Immature natural killer cell (primary cell): ENCODE measurements around the gene TSPAN18. TPM values are rescaled to one million over a fixed set of nuclear protein-coding genes. Genes with fewer than 3 reads are reported as not detected.

Experiments
- DNase-seq, 3 donors: peaks; one replicate each; pipeline ENCODE4 v3.0.0; 2022; ENCODE audit warnings: mixed read lengths in 1 of 3
- H3K27ac Mint-ChIP-seq, 6 donors: one replicate each; pipeline ENCODE4 v1.8.0; 2020; ENCODE audit warnings: mixed read lengths in 6 of 6, mild to moderate bottlenecking in 5 of 6, inconsistent platforms in 4 of 6, moderate library complexity in 3 of 6
- H3K27me3 Mint-ChIP-seq, 3 donors: one replicate each; pipeline ENCODE4 v1.8.0; 2020 to 2021; ENCODE audit warnings: low read depth in 3 of 3, mild to moderate bottlenecking in 3 of 3, mixed read lengths in 3 of 3, moderate library complexity in 3 of 3, inconsistent platforms in 1 of 3
- H3K36me3 Mint-ChIP-seq, 3 donors: one replicate each; pipeline ENCODE4 v1.8.0; 2020; ENCODE audit warnings: mixed read lengths in 3 of 3, inconsistent platforms in 2 of 3, mild to moderate bottlenecking in 2 of 3
- H3K4me1 Mint-ChIP-seq, 2 donors: one replicate each; pipeline ENCODE4 v1.8.0; 2020; ENCODE audit warnings: inconsistent platforms in 2 of 2, mild to moderate bottlenecking in 2 of 2, mixed read lengths in 2 of 2, moderate library complexity in 1 of 2
- H3K4me3 Mint-ChIP-seq, 5 donors: one replicate each; pipeline ENCODE4 v1.8.0; 2020; ENCODE audit warnings: mild to moderate bottlenecking in 5 of 5, mixed read lengths in 5 of 5, inconsistent platforms in 3 of 5, moderate library complexity in 3 of 5
- H3K9me3 Mint-ChIP-seq, 6 donors: one replicate each; pipeline ENCODE4 v1.8.0; 2020; ENCODE audit warnings: mild to moderate bottlenecking in 6 of 6, mixed read lengths in 6 of 6, inconsistent platforms in 4 of 6, moderate library complexity in 3 of 6
- polyA plus RNA-seq, 3 donors: library from polyadenylated mRNA; unstranded; fragments of 300-500 nt; fragmentation: Illumina TruSeq; gene quantifications; one replicate each; pipeline ENCODE4 v1.2.3, GENCODE V29; 2021

Gene TSPAN18
- polyA plus RNA-seq, 3 donors from 2014 or later, result 0.84 to 0.93 (median 0.86) TPM

- Mint-ChIP-seq H3K9me3 (peaks cover 0 to 12% (median 4%) of the 10 kb centered on the region in 6 donors), H3K27ac (no peak overlapping the region), H3K4me3 (no peak overlapping the region), H3K4me1 (peaks cover 11 to 16% of the 10 kb centered on the region in 2 donors), H3K27me3 (peaks cover 2 to 24% (median 16%) of the 10 kb centered on the region in 3 donors), H3K36me3 (peaks cover 0 to 8% (median 4%) of the 10 kb centered on the region in 3 donors)
- DNase-seq, result no peak
Observed at GRCh38 chr11:44873537-44873936, 146.8 kb downstream of the TSPAN18 start.

GRCh38 chr11:44874284-44874683 lies 147.5 kb downstream of the TSPAN18 start:
- Mint-ChIP-seq H3K9me3 (peaks cover 0 to 12% (median 4%) of the 10 kb centered on the region in 6 donors), H3K27me3 (peaks cover 2 to 24% (median 16%) of the 10 kb centered on the region in 3 donors), H3K4me3 (no peak overlapping the region), H3K36me3 (peaks cover 0 to 8% (median 4%) of the 10 kb centered on the region in 3 donors), H3K27ac (no peak overlapping the region), H3K4me1 (peaks cover 10 to 16% of the 10 kb centered on the region in 2 donors)
- DNase-seq, result no peak

- no peak for DNase-seq
- Mint-ChIP-seq H3K27ac (no peak overlapping the region), H3K4me1 (peaks cover 9 to 11% of the 10 kb centered on the region in 2 donors), H3K36me3 (peaks cover 0 to 8% (median 4%) of the 10 kb centered on the region in 3 donors), H3K27me3 (peaks cover 2 to 21% (median 10%) of the 10 kb centered on the region in 3 donors), H3K4me3 (no peak overlapping the region), H3K9me3 (peaks cover 0 to 12% (median 4%) of the 10 kb centered on the region in 6 donors)
Observed at GRCh38 chr11:44875037-44875436, 148.3 kb downstream of the TSPAN18 start.

- Mint-ChIP-seq H3K4me3 (no peak overlapping the region), H3K36me3 (peaks cover 0 to 1% (median 0%) of the 10 kb centered on the region in 3 donors), H3K9me3 (peaks cover 0 to 4% (median under 1%) of the 10 kb centered on the region in 6 donors), H3K27ac (no peak overlapping the region), H3K27me3 (peaks cover 2 to 14% (median 6%) of the 10 kb centered on the region in 3 donors), H3K4me1 (no peaks in the 10 kb centered on the region)
- DNase-seq, result no peak
Observed at GRCh38 chr11:44876194-44876723, 149.5 kb downstream of the TSPAN18 start.

- H3K4me3 Mint-ChIP-seq, result no peak overlapping the region
- H3K27me3 Mint-ChIP-seq, result peaks cover 2 to 12% (median 6%) of the 10 kb centered on the region in 3 donors
- no peaks in the 10 kb centered on the region for H3K36me3 Mint-ChIP-seq
- H3K27ac Mint-ChIP-seq, result no peak overlapping the region
- no peaks in the 10 kb centered on the region for H3K4me1 Mint-ChIP-seq
- H3K9me3 Mint-ChIP-seq, result no peaks in the 10 kb centered on the region
- no peak for DNase-seq
Observed at GRCh38 chr11:44876906-44877305, 150.1 kb downstream of the TSPAN18 start.

- H3K27ac Mint-ChIP-seq, result no peak overlapping the region
- H3K4me1 Mint-ChIP-seq, result no peaks in the 10 kb centered on the region
- H3K27me3 Mint-ChIP-seq, result peaks cover 0 to 6% (median 6%) of the 10 kb centered on the region in 3 donors
- no peaks in the 10 kb centered on the region for H3K36me3 Mint-ChIP-seq
- no peak for DNase-seq
- no peak overlapping the region for H3K4me3 Mint-ChIP-seq
- H3K9me3 Mint-ChIP-seq, result no peaks in the 10 kb centered on the region
Observed at GRCh38 chr11:44877571-44878497, 151.1 kb downstream of the TSPAN18 start.

- DNase-seq, result no peak
- peaks cover 0 to 6% (median 3%) of the 10 kb centered on the region in 3 donors for H3K27me3 Mint-ChIP-seq
- no peaks in the 10 kb centered on the region for H3K9me3 Mint-ChIP-seq
- H3K36me3 Mint-ChIP-seq, result no peaks in the 10 kb centered on the region
- H3K4me3 Mint-ChIP-seq, result no peak overlapping the region
- H3K4me1 Mint-ChIP-seq, result no peaks in the 10 kb centered on the region
- H3K27ac Mint-ChIP-seq, result no peak overlapping the region
Observed at GRCh38 chr11:44878711-44879110, 151.9 kb downstream of the TSPAN18 start.

GRCh38 chr11:44879432-44879831 lies 152.7 kb downstream of the TSPAN18 start:
- H3K27me3 Mint-ChIP-seq, result peaks cover 0 to 2% (median under 1%) of the 10 kb centered on the region in 3 donors
- no peak for DNase-seq
- H3K4me3 Mint-ChIP-seq, result no peak overlapping the region
- H3K27ac Mint-ChIP-seq, result no peak overlapping the region
- H3K4me1 Mint-ChIP-seq, result no peaks in the 10 kb centered on the region
- no peaks in the 10 kb centered on the region for H3K36me3 Mint-ChIP-seq
- no peaks in the 10 kb centered on the region for H3K9me3 Mint-ChIP-seq

GRCh38 chr11:44880511-44880910 lies 153.7 kb downstream of the TSPAN18 start:
- Mint-ChIP-seq H3K27me3 (peaks cover 0 to 2% (median 0%) of the 10 kb centered on the region in 3 donors), H3K4me1 (no peaks in the 10 kb centered on the region), H3K4me3 (no peak overlapping the region), H3K9me3 (no peaks in the 10 kb centered on the region), H3K27ac (no peak overlapping the region), H3K36me3 (no peaks in the 10 kb centered on the region)
- DNase-seq, result no peak

GRCh38 chr11:44880953-44881352 lies 154.2 kb downstream of the TSPAN18 start:
- H3K4me1 Mint-ChIP-seq, result no peaks in the 10 kb centered on the region
- H3K27me3 Mint-ChIP-seq, result peaks cover 0 to 2% (median 0%) of the 10 kb centered on the region in 3 donors
- no peaks in the 10 kb centered on the region for H3K36me3 Mint-ChIP-seq
- no peak overlapping the region for H3K27ac Mint-ChIP-seq
- H3K9me3 Mint-ChIP-seq, result no peaks in the 10 kb centered on the region
- no peak overlapping the region for H3K4me3 Mint-ChIP-seq
- DNase-seq, result no peak

- no peak for DNase-seq
- Mint-ChIP-seq H3K9me3 (no peaks in the 10 kb centered on the region), H3K27ac (no peak overlapping the region), H3K4me1 (no peaks in the 10 kb centered on the region), H3K36me3 (no peaks in the 10 kb centered on the region), H3K27me3 (no peaks in the 10 kb centered on the region), H3K4me3 (no peak overlapping the region)
Observed at GRCh38 chr11:44883277-44883676, 156.5 kb downstream of the TSPAN18 start.

- Mint-ChIP-seq H3K27ac (no peak overlapping the region), H3K4me3 (no peak overlapping the region)
Observed at GRCh38 chr11:44884056-44884455, 157.3 kb downstream of the TSPAN18 start.

GRCh38 chr11:44885065-44885810 lies 158.5 kb downstream of the TSPAN18 start:
- no peaks in the 10 kb centered on the region for H3K36me3 Mint-ChIP-seq
- H3K4me1 Mint-ChIP-seq, result no peaks in the 10 kb centered on the region
- no peaks in the 10 kb centered on the region for H3K27me3 Mint-ChIP-seq
- DNase-seq, result no peak
- no peaks in the 10 kb centered on the region for H3K9me3 Mint-ChIP-seq
- H3K27ac Mint-ChIP-seq, result no peak overlapping the region
- no peak overlapping the region for H3K4me3 Mint-ChIP-seq

More at GRCh38 chr11:44884056-44884455, 157.3 kb downstream of the TSPAN18 start:
- Mint-ChIP-seq H3K9me3 (no peaks in the 10 kb centered on the region), H3K36me3 (no peaks in the 10 kb centered on the region), H3K27me3 (no peaks in the 10 kb centered on the region), H3K4me1 (no peaks in the 10 kb centered on the region)
- DNase-seq, result no peak
